OCI-LY1 (cell line): ENCODE data around the gene HMCN2.

Experiments
- H2AFZ ChIP-seq: fragments of 200-600 bp; sonication (generic), shearing (Covaris generic); 2 replicates; pipeline ENCODE4 v1.6.0; 2014; ENCODE audit warnings: antibody characterized with exemption, mild to moderate bottlenecking, low read length
- H3F3A ChIP-seq: fragments of 200-600 bp; sonication (generic), shearing (Covaris generic); 2 replicates; pipeline ENCODE4 v1.6.0; 2014; ENCODE audit warnings: mild to moderate bottlenecking, antibody characterized with exemption, low read length, moderate library complexity; ENCODE audit not compliant: insufficient read depth
- H3K27ac ChIP-seq: fragments of 200-600 bp; sonication (generic); 2 replicates; pipeline ENCODE4 v1.5.1; 2014; ENCODE audit warnings: low read length, mixed run types, mild to moderate bottlenecking, low read depth; ENCODE audit not compliant: poor library complexity, severe bottlenecking
- H3K27me3 ChIP-seq: fragments of 200-600 bp; sonication (generic); 2 replicates; pipeline ENCODE4 v1.6.0; 2014; ENCODE audit warnings: antibody characterized with exemption, mild to moderate bottlenecking, low read length, moderate library complexity; ENCODE audit not compliant: insufficient read depth
- H3K36me3 ChIP-seq: fragments of 200-600 bp; sonication (generic); 2 replicates; pipeline ENCODE4 v1.6.1; 2014; ENCODE audit warnings: mild to moderate bottlenecking, antibody characterized with exemption, low read length, moderate library complexity, mixed read lengths; ENCODE audit not compliant: insufficient read depth
- H3K4me1 ChIP-seq: fragments of 200-600 bp; sonication (generic); 2 replicates; pipeline ENCODE4 v1.5.1; 2014; ENCODE audit warnings: mild to moderate bottlenecking, low read length, moderate library complexity; ENCODE audit not compliant: insufficient read depth, severe bottlenecking
- H3K4me2 ChIP-seq: fragments of 200-600 bp; sonication (generic), shearing (Covaris generic); 2 replicates; pipeline ENCODE4 v1.6.1; 2014; ENCODE audit warnings: low read length
- H3K4me3 ChIP-seq: fragments of 200-600 bp; sonication (generic); 2 replicates; pipeline ENCODE4 v1.5.1; 2014; ENCODE audit warnings: low read length, low read depth, mild to moderate bottlenecking, mixed read lengths; ENCODE audit not compliant: poor library complexity, severe bottlenecking
- H3K79me2 ChIP-seq: fragments of 200-600 bp; shearing (Covaris generic); 2 replicates; pipeline ENCODE4 v1.6.1; 2016; ENCODE audit warnings: mixed run types, low read length, mixed read lengths; ENCODE audit not compliant: insufficient read depth
- H3K9ac ChIP-seq: fragments of 200-600 bp; sonication (generic), shearing (Covaris generic); 2 replicates; pipeline ENCODE4 v1.6.1; 2014; ENCODE audit warnings: mild to moderate bottlenecking, low read length, mixed read lengths
- H3K9me2 ChIP-seq: fragments of 200-600 bp; sonication (generic), shearing (Covaris generic); 2 replicates; pipeline ENCODE4 v1.6.1; 2014; ENCODE audit warnings: low read depth, mild to moderate bottlenecking, low read length, mixed read lengths
- H3K9me3 ChIP-seq: fragments of 200-600 bp; shearing (Covaris generic); 2 replicates; pipeline ENCODE4 v1.6.1; 2014; ENCODE audit warnings: low read length, mixed read lengths
- H4K20me1 ChIP-seq: fragments of 200-600 bp; sonication (generic), shearing (Covaris generic); 2 replicates; pipeline ENCODE4 v1.6.0; 2016; ENCODE audit warnings: mild to moderate bottlenecking, low read length; ENCODE audit not compliant: insufficient read depth
- CTCF ChIP-seq: fragments of 200-600 bp; sonication (generic), shearing (Covaris generic); IDR thresholded peaks from 2 replicates; pipeline ENCODE4 v1.5.1; 2017; ENCODE audit warnings: mild to moderate bottlenecking, antibody characterized with exemption, low read length, moderate library complexity, mixed read lengths
- EZH2 ChIP-seq: fragments of 200-600 bp; sonication (generic), shearing (Covaris generic); IDR thresholded peaks from 2 replicates; pipeline ENCODE4 v1.8.0; 2017; ENCODE audit warnings: borderline replicate concordance, mixed run types, mild to moderate bottlenecking, antibody characterized with exemption, low read length, moderate library complexity, mixed read lengths

HMCN2 gene

DNA sequence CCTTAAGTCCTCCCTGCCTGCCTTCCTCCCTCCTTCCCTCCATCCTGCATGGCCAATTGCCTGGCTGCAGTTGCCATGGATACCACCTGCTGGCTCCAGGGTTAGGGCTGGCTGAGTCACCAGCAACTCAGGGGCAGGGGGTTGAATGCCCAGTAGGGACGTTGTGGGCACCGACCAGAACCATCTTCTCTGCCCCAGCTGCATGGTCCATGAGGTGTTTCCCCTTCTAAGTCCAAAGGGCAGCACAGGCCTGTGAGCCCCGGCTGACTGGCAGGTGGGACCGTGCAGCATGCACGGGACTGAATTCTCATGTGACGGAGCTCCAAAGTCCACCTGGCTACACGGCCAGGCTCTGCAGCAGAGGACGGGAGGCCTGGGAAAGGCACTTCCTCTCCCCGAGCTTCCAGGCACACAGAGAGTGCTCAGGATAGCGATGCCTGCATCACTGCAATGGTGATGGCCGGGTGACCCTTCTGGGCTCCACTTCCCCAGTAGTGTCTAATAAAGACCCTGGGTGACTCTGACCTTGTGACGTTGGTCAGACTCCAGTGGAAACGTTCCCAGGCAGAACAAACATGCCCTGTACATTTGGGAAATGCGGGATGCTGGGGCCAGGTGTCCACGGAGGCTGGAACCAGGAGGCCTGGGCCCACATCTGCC, 184.9 kb downstream of the HMCN2 start:
- no peaks in the 10 kb centered on the region for H3K9me2 ChIP-seq
- no peaks in the 10 kb centered on the region for H3K9me3 ChIP-seq
- H3K27me3 ChIP-seq = no peaks in the 10 kb centered on the region; the same call in 1 of the 2 replicates
- no peaks in the 10 kb centered on the region for H3K36me3 ChIP-seq
- H3K4me2 ChIP-seq = no peak overlapping the region
- no peaks in the 10 kb centered on the region for H3K4me1 ChIP-seq
- no peaks in the 10 kb centered on the region for H3K79me2 ChIP-seq
- no peaks in the 10 kb centered on the region for H3F3A ChIP-seq
- TF ChIP-seq CTCF (no peak), EZH2 (no peak)
- H3K27ac ChIP-seq = no peak overlapping the region
- no peak overlapping the region for H2AFZ ChIP-seq
- no peak overlapping the region for H3K9ac ChIP-seq
- H3K4me3 ChIP-seq = no peak overlapping the region
- H4K20me1 ChIP-seq = no peaks in the 10 kb centered on the region

DNA sequence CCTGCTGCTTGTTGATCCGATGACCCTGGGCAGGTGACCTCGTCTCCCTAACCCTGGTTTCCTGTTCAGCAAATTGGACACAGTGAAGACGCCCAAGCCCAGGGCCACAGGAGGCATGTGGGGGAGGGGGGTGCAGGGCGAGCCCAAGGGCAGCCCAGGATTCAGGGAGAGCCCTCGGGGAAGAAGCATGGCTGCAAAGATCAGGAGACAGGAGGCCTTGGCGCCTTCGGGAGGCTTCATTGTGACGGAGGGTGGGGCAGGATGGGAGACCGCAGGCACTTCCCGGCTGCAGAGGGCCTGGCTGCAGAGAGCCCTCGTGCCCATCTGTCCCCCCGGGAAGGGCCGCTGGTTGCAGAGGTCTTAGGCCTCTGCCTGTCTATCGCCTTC, 185.4 kb downstream of the HMCN2 start:
- Histone ChIP-seq H3K9ac (no peak overlapping the region), H3K9me2 (no peaks in the 10 kb centered on the region), H3K27ac (no peak overlapping the region), H3F3A (no peaks in the 10 kb centered on the region), H3K27me3 (no peaks in the 10 kb centered on the region; the same call in 1 of the 2 replicates), H3K36me3 (no peaks in the 10 kb centered on the region), H2AFZ (no peak overlapping the region), H3K4me2 (no peak overlapping the region), H3K9me3 (no peaks in the 10 kb centered on the region), H3K79me2 (no peaks in the 10 kb centered on the region), H3K4me3 (no peak overlapping the region), H3K4me1 (no peaks in the 10 kb centered on the region), H4K20me1 (no peaks in the 10 kb centered on the region)
- TF ChIP-seq EZH2 = no peak
- TF ChIP-seq CTCF = no peak

DNA sequence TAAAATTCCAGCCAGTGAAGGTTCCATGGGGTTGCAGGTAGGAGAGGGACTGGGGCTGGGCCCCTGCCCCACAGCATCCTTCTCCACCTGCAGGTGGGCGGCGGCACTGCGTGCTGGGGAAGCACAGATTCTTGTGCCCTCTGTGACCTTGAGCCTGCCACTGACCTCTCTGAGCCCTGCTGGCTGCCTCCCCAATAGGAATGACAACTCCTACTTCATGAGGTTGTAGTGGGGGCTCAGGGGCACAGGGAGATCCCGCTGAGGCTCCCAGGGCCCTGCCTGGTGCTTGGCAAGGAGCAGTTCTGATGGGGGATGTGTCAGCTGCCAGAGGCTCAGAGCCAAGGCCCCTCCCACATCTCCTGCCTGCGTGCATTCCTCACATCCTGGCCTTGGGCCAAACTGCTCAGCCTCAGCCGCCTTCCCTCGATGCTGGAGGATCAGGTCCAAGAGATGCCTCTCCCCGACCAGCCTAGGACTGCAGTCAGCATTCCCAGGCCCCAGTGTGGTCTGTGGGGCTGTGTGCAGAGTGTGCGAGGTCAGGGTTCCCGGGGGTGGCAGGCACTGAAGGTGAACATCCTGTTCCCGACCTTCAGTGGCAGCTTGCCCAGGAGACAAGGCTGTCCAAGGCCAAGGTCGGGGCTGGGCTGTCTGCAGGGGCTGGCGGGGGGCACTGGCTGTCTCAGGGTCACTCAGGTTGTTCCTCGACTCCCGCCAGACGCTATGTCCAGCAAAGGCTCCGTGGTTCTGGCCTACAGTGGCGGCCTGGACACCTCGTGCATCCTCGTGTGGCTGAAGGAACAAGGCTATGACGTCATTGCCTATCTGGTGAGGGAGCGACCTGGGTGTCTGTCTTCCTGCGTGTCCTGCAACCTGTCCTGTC, 186.2 kb downstream of the HMCN2 start:
- no peaks in the 10 kb centered on the region for H3K79me2 ChIP-seq
- no peaks in the 10 kb centered on the region for H3K36me3 ChIP-seq
- no peak overlapping the region for H3K9ac ChIP-seq
- no peaks in the 10 kb centered on the region for H3K9me3 ChIP-seq
- no peak overlapping the region for H3K4me2 ChIP-seq
- no peak overlapping the region for H3K27ac ChIP-seq
- H3K27me3 ChIP-seq = no peaks in the 10 kb centered on the region; the same call in 1 of the 2 replicates
- no peaks in the 10 kb centered on the region for H4K20me1 ChIP-seq
- no peaks in the 10 kb centered on the region for H3F3A ChIP-seq
- H2AFZ ChIP-seq = no peak overlapping the region
- no peaks in the 10 kb centered on the region for H3K4me1 ChIP-seq
- no peak overlapping the region for H3K4me3 ChIP-seq
- no peaks in the 10 kb centered on the region for H3K9me2 ChIP-seq
- TF ChIP-seq CTCF = peak; percentile 27; the same call in 1 of the 2 replicates
- TF ChIP-seq EZH2 = no peak
